CD4-positive, alpha-beta memory T cell (primary cell): ENCODE results near the gene FOXO6. TPM values are rescaled to one million over a fixed set of nuclear protein-coding genes. Genes with fewer than 3 reads are reported as not detected.

Experiments used
- CTCF ChIA-PET: fragments of 350-600 bp; sonication (Branson Sonifier 250); formaldehyde crosslinking; loops from one replicate; lab custom pipeline; 2021; ENCODE audit warnings: inconsistent platforms; ENCODE audit not compliant: partially characterized antibody; lab: Charles Lee
- POLR2A ChIA-PET: fragments of 350-600 bp; sonication (Branson Sonifier 250); formaldehyde crosslinking; loops from one replicate; lab custom pipeline; 2021; ENCODE audit not compliant: partially characterized antibody; lab: Charles Lee
- DNase-seq, 5 donors: peaks; one replicate each; pipeline versions ENCODE4 v3.0.0 to v3.0.0-alpha.2; 2020 to 2022; ENCODE audit warnings: mixed read lengths in 1 of 5
- H3K27ac ChIP-seq: one replicate; pipeline ENCODE4 v1.7.0; 2013; ENCODE audit warnings: low read depth, low read length
- H3K27me3 ChIP-seq: 2 replicates; pipeline ENCODE4 v1.7.0; 2013; ENCODE audit warnings: mild to moderate bottlenecking, low read length, moderate library complexity; ENCODE audit not compliant: insufficient read depth
- H3K36me3 ChIP-seq: 2 replicates; pipeline ENCODE4 v1.7.0; 2013; ENCODE audit warnings: mild to moderate bottlenecking, low read length, moderate library complexity; ENCODE audit not compliant: insufficient read depth
- H3K4me1 ChIP-seq: 2 replicates; pipeline ENCODE4 v1.7.0; 2013; ENCODE audit warnings: mild to moderate bottlenecking, low read length, moderate library complexity; ENCODE audit not compliant: insufficient read depth
- H3K4me3 ChIP-seq, 2 donors: one replicate each; pipeline ENCODE4 v1.7.0; 2013; ENCODE audit warnings: low read length in 2 of 2, mild to moderate bottlenecking in 1 of 2
- H3K9me3 ChIP-seq, 2 donors: one replicate each; pipeline ENCODE4 v1.7.0; 2013; ENCODE audit warnings: low read length in 2 of 2, control low read depth in 1 of 2; ENCODE audit not compliant: control insufficient read depth in 1 of 2
- H3K27ac Mint-ChIP-seq, 7 donors: one replicate each; pipeline ENCODE4 v1.8.0; 2020 to 2021; ENCODE audit warnings: mixed read lengths in 7 of 7, mild to moderate bottlenecking in 6 of 7, inconsistent platforms in 3 of 7, moderate library complexity in 3 of 7
- H3K27me3 Mint-ChIP-seq, 2 donors: one replicate each; pipeline ENCODE4 v1.8.0; 2020 to 2021; ENCODE audit warnings: mixed read lengths in 2 of 2
- H3K36me3 Mint-ChIP-seq, 2 donors: one replicate each; pipeline ENCODE4 v1.8.0; 2020 to 2021; ENCODE audit warnings: mixed read lengths in 2 of 2, inconsistent platforms in 1 of 2, mild to moderate bottlenecking in 1 of 2
- H3K4me1 Mint-ChIP-seq, 4 donors: one replicate each; pipeline ENCODE4 v1.8.0; 2020 to 2021; ENCODE audit warnings: mixed read lengths in 4 of 4, mild to moderate bottlenecking in 1 of 4
- H3K4me3 Mint-ChIP-seq, 8 donors: one replicate each; pipeline ENCODE4 v1.8.0; 2020 to 2021; ENCODE audit warnings: mixed read lengths in 8 of 8, mild to moderate bottlenecking in 7 of 8, moderate library complexity in 6 of 8, inconsistent platforms in 3 of 8
- H3K9me3 Mint-ChIP-seq, 8 donors: one replicate each; pipeline ENCODE4 v1.8.0; 2020 to 2021; ENCODE audit warnings: mixed read lengths in 8 of 8, mild to moderate bottlenecking in 5 of 8, inconsistent platforms in 3 of 8, moderate library complexity in 1 of 8
- intact Hi-C: fragments of 100-400 bp; cut with micrococcal nuclease; formaldehyde crosslinking; loops from one replicate; pipeline ENCODE4 v1.15.1; 2023
- polyA plus RNA-seq, 2 donors: library from polyadenylated mRNA; unstranded; fragments of 300-500 nt; fragmentation: Illumina TruSeq; gene quantifications; one replicate each; pipeline ENCODE4 v1.2.3, GENCODE V29; 2021
- total RNA-seq, 2 experiments: library from RNA; stranded (reverse); gene quantifications; one replicate each; pipeline ENCODE4 v1.2.3, GENCODE V29; 2021

Gene FOXO6
- total and polyA plus RNA-seq, 4 experiments from 2014 or later = not detected

DNA sequence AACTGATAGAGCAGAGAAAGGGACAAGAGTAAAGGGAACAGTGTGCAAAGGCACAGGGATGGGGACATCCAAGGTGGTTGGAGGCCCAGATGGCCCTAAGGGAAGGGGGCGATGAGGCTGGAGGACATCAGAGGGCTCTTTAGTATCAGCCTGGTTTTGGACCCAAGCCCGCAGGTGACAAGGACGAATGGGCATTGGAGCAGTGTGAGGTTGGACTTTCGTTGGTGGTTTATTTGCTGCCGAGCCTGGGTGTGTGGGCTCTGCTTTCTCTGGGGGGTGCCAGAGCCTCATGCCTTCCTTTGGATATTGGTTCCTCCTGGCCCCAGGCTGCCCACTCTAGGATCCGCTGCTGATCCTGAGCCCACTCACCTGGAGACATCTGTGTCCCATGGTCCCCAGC is 12.1 kb downstream of the FOXO6 start:
- H3K4me3 Mint-ChIP-seq = no peak overlapping the region
- Histone ChIP-seq H3K36me3 (no peaks in the 10 kb centered on the region), H3K27ac (no peak overlapping the region), H3K9me3 (no peaks in the 10 kb centered on the region), H3K4me3 (no peak overlapping the region), H3K4me1 (no peaks in the 10 kb centered on the region), H3K27me3 (peaks cover 3% of the 10 kb centered on the region)
- no peak overlapping the region for H3K27ac Mint-ChIP-seq
- ChIA-PET CTCF (no interaction called here), POLR2A (no interaction called here)
- H3K9me3 Mint-ChIP-seq = no peaks in the 10 kb centered on the region
- DNase-seq = no peak
- H3K4me1 Mint-ChIP-seq = peaks cover 0 to 5% (median 0%) of the 10 kb centered on the region in 4 donors
- intact Hi-C loops = no loop called here
- peaks cover 21 to 41% of the 10 kb centered on the region in 2 donors for H3K27me3 Mint-ChIP-seq
- no peaks in the 10 kb centered on the region for H3K36me3 Mint-ChIP-seq

DNA sequence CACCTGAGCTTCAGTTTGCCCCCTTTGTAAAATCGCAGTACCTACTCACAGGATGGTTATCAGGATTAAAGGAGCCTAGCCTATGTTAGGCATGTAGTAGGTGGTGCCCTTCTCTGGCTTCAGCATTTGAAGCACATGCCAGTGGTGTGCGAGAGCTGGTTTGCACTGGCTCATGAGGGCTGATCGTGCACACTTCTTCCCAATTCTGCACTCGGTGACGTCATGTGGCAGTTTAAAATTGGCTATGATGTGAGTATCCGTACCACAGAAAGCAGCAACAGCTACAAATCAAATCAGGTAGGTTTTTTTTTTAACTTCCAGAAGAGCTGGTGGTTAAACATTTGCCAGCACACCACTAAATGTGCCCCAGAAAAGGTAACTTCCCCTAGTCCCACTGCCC is 13.5 kb downstream of the FOXO6 start:
- Histone ChIP-seq H3K36me3 (no peaks in the 10 kb centered on the region), H3K4me1 (no peaks in the 10 kb centered on the region), H3K27me3 (peaks cover 3% of the 10 kb centered on the region), H3K4me3 (no peak overlapping the region), H3K9me3 (no peaks in the 10 kb centered on the region), H3K27ac (no peak overlapping the region)
- Mint-ChIP-seq H3K36me3 (no peaks in the 10 kb centered on the region), H3K4me1 (no peaks in the 10 kb centered on the region), H3K9me3 (no peaks in the 10 kb centered on the region), H3K4me3 (no peak overlapping the region), H3K27me3 (peaks cover 20 to 37% of the 10 kb centered on the region in 2 donors), H3K27ac (no peak overlapping the region)
- intact Hi-C loops = no loop called here
- CTCF ChIA-PET = no interaction called here
- no peak for DNase-seq
- POLR2A ChIA-PET = no interaction called here

DNA sequence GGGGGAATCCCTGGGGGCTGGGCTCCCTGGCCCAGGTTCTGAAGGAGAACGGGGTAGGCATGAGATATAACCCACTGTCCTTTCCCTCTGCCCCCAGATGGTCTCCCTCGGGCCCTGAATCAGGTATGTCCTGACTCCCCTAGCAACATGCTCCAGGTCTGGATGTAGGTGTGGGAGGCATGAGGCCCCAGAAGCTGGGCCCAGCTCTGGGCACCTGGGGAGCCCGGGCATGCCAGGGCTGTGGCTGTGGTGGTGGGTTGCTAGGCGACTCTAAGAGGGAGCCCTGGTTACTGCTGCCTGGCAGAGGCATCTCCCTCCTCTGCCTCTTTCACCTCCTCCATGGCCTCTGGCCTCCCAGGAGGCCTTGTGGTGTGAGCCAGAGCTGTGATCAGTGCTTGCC is 16.2 kb downstream of the FOXO6 start:
- H3K4me1 ChIP-seq = peaks cover 8% of the 10 kb centered on the region
- POLR2A ChIA-PET = no interaction called here
- Mint-ChIP-seq H3K27me3 (peaks cover 33 to 41% of the 10 kb centered on the region in 2 donors), H3K9me3 (no peaks in the 10 kb centered on the region), H3K36me3 (no peaks in the 10 kb centered on the region), H3K4me3 (no peak overlapping the region), H3K4me1 (peaks cover 1 to 16% (median 5%) of the 10 kb centered on the region in 4 donors), H3K27ac (no peak overlapping the region)
- CTCF ChIA-PET = no interaction called here
- DNase-seq = no peak
- no peak overlapping the region for H3K27ac ChIP-seq
- H3K4me3 ChIP-seq = no peak overlapping the region
- intact Hi-C loops = no loop called here
- no peaks in the 10 kb centered on the region for H3K9me3 ChIP-seq
- no peaks in the 10 kb centered on the region for H3K36me3 ChIP-seq
- peaks cover 3% of the 10 kb centered on the region for H3K27me3 ChIP-seq

DNA sequence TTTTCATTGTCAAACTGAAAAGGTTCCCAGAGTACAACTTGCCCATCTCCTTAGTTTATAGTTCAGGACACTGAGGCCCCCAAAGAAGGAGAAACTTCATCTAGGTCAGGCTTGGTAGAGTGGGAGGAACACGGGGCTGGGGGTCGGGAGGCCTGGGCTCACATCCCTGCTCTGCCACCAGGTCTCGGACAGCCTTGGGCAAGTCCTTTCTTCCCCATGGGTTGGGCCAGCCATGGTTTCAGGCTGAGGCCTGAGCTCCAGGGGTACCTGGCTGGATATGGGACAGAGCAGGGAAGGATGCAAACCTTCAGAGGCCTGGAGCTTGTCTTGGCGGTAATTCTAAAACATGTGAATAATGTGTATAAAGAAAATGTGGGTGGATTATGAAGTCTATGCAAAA is 17.0 kb downstream of the FOXO6 start:
- Histone ChIP-seq H3K36me3 (no peaks in the 10 kb centered on the region), H3K27me3 (peaks cover 3% of the 10 kb centered on the region), H3K4me1 (peaks cover 16% of the 10 kb centered on the region), H3K27ac (no peak overlapping the region), H3K4me3 (no peak overlapping the region), H3K9me3 (no peaks in the 10 kb centered on the region)
- no peak overlapping the region for H3K4me3 Mint-ChIP-seq
- DNase-seq = no peak
- peaks cover 30 to 38% of the 10 kb centered on the region in 2 donors for H3K27me3 Mint-ChIP-seq
- H3K9me3 Mint-ChIP-seq = no peaks in the 10 kb centered on the region
- H3K27ac Mint-ChIP-seq = no peak overlapping the region
- peaks cover 1 to 19% (median 9%) of the 10 kb centered on the region in 4 donors for H3K4me1 Mint-ChIP-seq
- ChIA-PET CTCF (interaction anchor here (0.9 kb wide), 1 partner anchor 109 kb away, joined by 3 read pairs; no protein-coding TSS in a partner anchor), POLR2A (no interaction called here)
- intact Hi-C loops = no loop called here
- H3K36me3 Mint-ChIP-seq = peaks cover 0 to under 1% of the 10 kb centered on the region in 2 donors

DNA sequence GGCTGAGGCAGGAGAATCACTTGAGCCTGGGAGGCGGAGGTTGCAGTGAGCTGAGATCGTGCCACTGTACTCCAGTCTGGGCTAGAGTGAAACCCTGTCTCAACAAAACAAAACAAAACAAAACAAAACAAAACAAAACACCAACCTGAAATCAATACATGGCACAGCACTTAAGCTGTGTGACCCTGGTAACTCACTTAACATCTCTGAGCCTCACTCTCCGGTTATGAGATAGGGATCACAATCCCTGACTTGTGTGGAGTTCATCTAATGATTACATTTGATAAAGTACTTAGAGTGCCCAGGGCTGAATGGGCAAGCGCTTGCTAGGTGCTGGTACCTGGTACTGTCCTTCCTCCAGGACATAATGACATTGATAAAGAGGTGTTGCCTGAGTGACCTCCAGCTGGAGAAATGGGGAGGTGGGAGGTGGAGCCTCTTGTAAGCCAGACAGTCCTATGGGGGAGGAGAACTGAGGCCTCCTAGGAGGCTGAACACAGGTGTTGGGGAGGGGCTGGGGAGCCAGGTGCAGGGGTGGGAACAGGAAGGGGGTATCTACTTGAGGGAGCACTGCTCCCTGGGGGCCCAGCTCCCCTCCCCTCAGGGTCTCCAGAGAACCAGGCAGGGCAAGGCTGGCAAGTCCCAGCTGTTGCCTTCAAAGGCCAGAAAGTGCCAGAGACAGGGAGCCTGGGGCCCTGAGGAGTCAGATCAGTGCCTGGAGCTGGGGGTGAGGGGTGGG is 17.9 kb downstream of the FOXO6 start:
- H3K27me3 Mint-ChIP-seq = peaks cover 35 to 44% of the 10 kb centered on the region in 2 donors
- peaks cover 7 to 25% (median 14%) of the 10 kb centered on the region in 4 donors for H3K4me1 Mint-ChIP-seq
- H3K36me3 Mint-ChIP-seq = peaks cover 0 to 2% of the 10 kb centered on the region in 2 donors
- Histone ChIP-seq H3K36me3 (no peaks in the 10 kb centered on the region), H3K27me3 (peaks cover 4% of the 10 kb centered on the region), H3K27ac (no peak overlapping the region), H3K9me3 (no peaks in the 10 kb centered on the region), H3K4me1 (peaks cover 20% of the 10 kb centered on the region), H3K4me3 (no peak overlapping the region)
- CTCF ChIA-PET = no interaction called here
- no peaks in the 10 kb centered on the region for H3K9me3 Mint-ChIP-seq
- POLR2A ChIA-PET = no interaction called here
- intact Hi-C loops = no loop called here
- H3K27ac Mint-ChIP-seq = no peak overlapping the region
- no peak overlapping the region for H3K4me3 Mint-ChIP-seq
- DNase-seq = no peak

DNA sequence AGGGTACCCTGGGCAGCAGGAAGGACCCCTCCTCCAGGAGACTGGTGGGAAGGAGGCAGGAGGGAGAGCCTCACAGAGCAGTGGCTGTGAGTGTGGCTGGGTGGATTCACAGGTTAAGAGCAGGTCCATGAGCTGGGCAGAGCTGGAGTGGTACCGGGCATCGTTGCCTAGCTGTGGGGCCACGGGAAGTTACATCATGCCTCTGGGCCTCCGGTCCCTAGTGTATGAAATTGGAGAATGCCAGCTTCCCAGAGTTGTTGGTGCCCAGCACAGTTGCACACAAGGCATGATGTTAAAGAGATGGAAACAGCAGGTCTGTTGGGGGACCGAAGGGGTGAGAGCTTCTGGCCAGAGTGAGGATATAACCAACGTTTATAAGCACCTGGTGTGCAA is 18.5 kb downstream of the FOXO6 start:
- peaks cover 0 to 2% of the 10 kb centered on the region in 2 donors for H3K36me3 Mint-ChIP-seq
- H3K4me1 Mint-ChIP-seq = peaks cover 7 to 25% (median 14%) of the 10 kb centered on the region in 4 donors
- no peak overlapping the region for H3K27ac Mint-ChIP-seq
- no peak for DNase-seq
- H3K9me3 Mint-ChIP-seq = no peaks in the 10 kb centered on the region
- Histone ChIP-seq H3K36me3 (no peaks in the 10 kb centered on the region), H3K27me3 (peaks cover 6% of the 10 kb centered on the region), H3K27ac (no peak overlapping the region), H3K4me1 (peaks cover 20% of the 10 kb centered on the region), H3K9me3 (no peaks in the 10 kb centered on the region), H3K4me3 (no peak overlapping the region)
- POLR2A ChIA-PET = no interaction called here
- peak overlapping the region in 3 of 8 donors; percentile 34 to 81 (median 73) for H3K4me3 Mint-ChIP-seq
- CTCF ChIA-PET = no interaction called here
- intact Hi-C loops = no loop called here
- peaks cover 35 to 50% of the 10 kb centered on the region in 2 donors for H3K27me3 Mint-ChIP-seq

DNA sequence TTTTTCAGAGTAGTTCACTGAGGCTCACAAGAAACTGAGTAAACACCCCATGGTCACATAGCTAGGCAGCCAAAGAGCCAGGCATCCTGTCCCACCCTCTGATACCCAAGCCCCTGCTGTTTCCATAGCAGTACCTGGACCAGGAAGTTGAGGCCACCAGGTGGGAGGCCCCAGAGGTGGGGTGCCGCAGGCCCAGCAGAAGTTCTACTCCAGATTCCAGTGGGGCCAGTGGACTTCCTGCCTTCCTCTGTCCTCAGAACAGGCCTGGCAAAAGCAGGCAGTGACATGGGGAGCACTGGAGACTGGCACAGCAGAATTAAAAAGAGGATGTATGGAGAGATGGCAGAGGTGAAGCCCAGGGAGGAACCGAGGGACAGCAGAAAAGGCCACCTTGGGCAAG is 19.0 kb downstream of the FOXO6 start:
- ChIA-PET CTCF (no interaction called here), POLR2A (no interaction called here)
- Mint-ChIP-seq H3K9me3 (peaks cover 0 to 2% (median 0%) of the 10 kb centered on the region in 8 donors), H3K4me1 (peaks cover 7 to 25% (median 14%) of the 10 kb centered on the region in 4 donors), H3K27me3 (peaks cover 39 to 54% of the 10 kb centered on the region in 2 donors), H3K27ac (peak overlapping the region in 2 of 7 donors; percentile 14 to 26), H3K4me3 (peak overlapping the region in 6 of 8 donors; percentile 34 to 81 (median 65)), H3K36me3 (peaks cover 0 to 2% of the 10 kb centered on the region in 2 donors)
- no peaks in the 10 kb centered on the region for H3K36me3 ChIP-seq
- peaks cover 20% of the 10 kb centered on the region for H3K4me1 ChIP-seq
- H3K9me3 ChIP-seq = no peaks in the 10 kb centered on the region
- peaks cover 6% of the 10 kb centered on the region for H3K27me3 ChIP-seq
- intact Hi-C loops = no loop called here
- no peak overlapping the region for H3K27ac ChIP-seq
- DNase-seq = no peak
- no peak overlapping the region for H3K4me3 ChIP-seq
